GM18505 (cell line): Measurements from ENCODE around the gene FAM229B.
A peak's percentile ranks its signal among the peaks of the same experiment; 100 is the strongest.
"Not testable (repeated sequence)": the region's sequence is repeated elsewhere in the genome, so short reads cannot be mapped to it uniquely, and the experiment has no call there.

Source experiments
- ATAC-seq: cut with Tn5 transposase; IDR thresholded peaks from one replicate; pipeline ENCODE4 v1.9.1; 2021; ENCODE audit not compliant: unreplicated experiment
- POLR2A ChIP-seq: IDR thresholded peaks from 4 replicates; pipeline ENCODE4 v1.6.1; 2011; ENCODE audit warnings: borderline replicate concordance; ENCODE audit not compliant: insufficient read depth, insufficient read length; ENCODE audit errors: extremely low read depth

The FAM229B gene

DNA sequence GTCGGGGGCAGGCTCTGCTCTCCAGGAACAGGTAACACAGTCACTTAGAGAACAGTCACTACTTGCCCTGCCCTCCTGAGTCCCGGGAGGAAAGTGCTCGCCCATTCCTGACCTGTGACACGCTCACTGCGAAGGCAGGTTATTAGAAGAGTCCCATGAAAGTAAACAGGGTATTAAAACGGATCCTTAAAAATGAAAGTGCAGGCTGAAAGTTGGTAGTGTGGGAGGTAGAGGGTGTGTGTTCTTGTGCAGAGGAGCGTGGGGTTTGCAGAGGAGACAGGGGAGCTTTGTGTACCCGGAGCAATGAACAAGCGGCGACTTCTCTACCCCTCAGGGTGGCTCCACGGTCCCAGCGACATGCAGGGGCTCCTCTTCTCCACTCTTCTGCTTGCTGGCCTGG is 33.4 kb upstream of the FAM229B start, which contains the start of gene CCN6:
Gene CCN6, plus strand, starts transcription at position 104 of the 400 bp plus-strand sequence. Its CDS starts 254 bp downstream, at position 358.
- no peak for TF ChIP-seq POLR2A
- no peak for ATAC-seq

DNA sequence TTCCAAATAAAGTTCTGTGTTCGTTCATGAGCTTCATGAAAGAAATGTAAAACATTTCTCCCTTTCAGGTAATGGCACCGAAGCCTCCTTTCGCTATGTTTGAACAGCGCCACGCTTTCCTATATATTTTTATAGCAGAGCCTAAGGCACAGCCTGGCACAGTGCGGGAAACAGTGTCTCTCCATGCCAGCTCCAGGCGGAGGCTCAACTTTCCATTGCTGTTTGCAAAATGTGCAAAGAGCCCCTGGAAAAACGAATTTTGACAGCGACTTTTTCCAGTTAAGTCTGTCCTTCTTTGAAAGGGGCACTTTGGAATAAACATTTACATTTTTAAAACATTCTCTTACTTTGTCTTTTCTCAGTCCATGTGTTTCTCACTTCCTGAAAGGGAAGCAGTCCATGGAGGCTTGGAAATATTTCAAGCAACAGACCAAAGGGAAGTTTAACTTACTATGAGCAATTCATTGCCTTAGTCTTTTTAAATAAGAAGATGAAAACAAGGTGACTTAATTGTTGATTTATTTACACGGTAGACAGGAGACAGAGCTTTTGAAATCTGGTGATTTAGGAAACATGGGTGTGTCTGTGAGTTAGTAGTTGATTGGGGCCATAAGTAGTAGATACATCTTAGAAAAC is 32.7 kb upstream of the FAM229B start:
- no peak for ATAC-seq
- TF ChIP-seq POLR2A, result no peak

DNA sequence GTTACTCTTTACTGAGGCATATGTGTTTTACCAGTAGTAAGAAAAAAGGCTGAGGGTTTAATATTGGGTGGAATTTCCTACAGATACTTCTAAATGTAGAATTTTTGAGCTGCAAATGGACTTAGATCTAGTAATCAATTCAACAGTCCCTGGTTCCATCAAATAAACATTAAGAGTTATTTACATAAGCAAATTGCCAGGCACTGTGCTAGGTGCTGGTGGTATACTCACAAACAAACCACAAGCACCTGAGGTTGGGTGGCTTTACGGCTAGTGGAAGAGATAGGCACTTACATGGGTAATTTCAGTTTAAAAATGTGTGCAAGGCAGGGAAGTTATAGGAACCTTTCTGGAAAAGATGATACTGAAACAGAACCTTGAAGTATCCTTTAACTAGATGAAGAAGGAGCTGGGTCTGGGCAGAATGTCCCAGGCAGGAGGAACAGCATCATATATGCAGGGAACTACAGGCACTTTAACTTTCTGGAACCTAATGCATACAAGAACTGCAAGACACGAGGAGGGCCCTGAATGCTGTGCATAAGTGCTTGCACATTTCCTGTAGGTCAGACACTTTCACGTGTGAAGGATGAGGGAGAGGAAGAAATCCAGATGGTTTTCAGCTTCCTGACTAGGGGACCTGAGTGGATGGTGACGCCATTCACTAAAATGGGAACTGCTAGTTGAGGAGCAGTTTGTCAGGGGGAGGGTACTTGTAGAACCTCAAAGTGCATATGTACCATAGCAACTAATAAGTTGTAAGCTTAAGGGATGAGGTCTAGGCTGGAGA is 29.0 kb upstream of the FAM229B start:
- TF ChIP-seq POLR2A, result no peak
- no peak for ATAC-seq

DNA sequence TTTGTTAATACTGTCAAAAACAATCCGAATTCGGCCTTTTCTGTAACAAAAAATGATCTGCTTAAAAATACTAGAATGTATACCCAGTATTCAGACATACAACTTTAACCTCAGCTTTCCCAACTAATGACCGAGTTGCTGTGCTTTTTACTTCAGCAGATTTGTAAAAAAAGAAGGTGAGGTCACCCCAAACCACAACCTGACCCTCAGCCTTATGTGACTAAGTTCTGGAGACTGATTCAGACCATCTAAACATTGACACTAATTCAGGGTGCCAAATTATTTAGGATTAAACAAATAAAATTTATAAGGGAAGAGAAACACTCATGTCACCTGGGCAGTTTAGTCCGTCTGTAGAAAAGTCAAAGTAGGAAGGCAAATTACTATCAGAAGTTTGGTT is 25.8 kb upstream of the FAM229B start:
- no peak for TF ChIP-seq POLR2A
- ATAC-seq, result no peak

DNA sequence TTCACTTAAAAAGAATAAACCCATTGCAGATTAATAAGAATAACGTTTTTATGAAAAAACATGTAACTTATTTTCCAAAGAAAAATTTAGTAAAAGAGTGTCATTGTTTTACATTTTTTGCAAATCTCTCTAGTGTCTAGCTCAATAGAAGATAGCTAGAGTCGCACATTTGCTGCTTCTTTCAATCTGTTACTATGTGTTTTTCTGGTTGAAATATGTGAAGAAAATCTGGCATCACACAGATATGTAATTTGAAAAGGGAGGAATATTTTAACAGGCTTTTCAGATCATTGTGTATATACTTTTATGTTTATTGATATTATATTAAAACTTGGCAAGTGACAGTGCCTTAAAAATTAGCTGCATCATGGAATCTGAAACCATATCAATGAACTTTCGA is 24.4 kb upstream of the FAM229B start:
- no peak for TF ChIP-seq POLR2A
- no peak for ATAC-seq

DNA sequence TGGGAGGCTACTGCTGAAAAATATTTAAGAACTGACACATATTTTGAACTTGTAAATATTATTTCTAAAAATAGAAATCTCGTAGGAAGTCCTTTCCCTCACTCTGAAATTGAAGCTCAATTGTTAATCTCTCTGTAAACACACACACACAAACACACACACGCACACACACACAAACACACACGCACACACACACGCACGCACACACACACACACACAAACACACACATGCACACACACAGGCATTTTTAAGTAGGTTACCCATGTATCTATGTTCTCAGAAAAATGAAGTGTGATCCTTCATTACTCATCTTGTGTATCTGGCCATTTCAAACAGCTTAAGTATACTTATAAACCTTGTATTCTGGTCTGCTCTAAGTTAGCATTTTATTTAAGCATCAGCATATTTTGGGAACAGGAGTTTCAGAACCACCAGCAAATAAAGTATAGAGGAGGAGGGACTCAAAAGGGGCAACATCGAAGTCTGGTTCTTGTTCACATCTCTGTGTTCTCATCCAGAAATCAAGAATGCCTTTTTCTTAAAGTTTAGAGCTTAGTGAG is 21.9 kb upstream of the FAM229B start:
- no peak for TF ChIP-seq POLR2A
- no peak for ATAC-seq

DNA sequence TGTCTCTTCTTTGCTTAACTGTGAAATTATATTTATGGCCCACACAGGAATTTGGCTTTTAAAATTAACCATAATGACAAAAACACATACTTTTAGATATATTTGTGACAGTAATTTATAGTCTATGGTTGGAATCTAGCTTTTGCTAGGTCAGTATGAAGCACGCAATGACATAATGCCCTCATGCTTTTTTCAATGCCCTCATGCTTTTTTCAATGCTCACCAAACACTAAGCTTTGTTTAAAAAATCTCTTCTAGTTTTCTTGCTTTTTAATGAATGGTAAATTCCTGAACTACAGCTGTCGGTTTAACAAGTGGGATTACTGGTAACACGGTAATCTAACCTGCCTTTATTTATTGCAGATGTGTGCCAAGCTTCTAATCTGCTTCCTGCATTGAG is 20.8 kb upstream of the FAM229B start:
- no peak for ATAC-seq
- TF ChIP-seq POLR2A, result no peak

DNA sequence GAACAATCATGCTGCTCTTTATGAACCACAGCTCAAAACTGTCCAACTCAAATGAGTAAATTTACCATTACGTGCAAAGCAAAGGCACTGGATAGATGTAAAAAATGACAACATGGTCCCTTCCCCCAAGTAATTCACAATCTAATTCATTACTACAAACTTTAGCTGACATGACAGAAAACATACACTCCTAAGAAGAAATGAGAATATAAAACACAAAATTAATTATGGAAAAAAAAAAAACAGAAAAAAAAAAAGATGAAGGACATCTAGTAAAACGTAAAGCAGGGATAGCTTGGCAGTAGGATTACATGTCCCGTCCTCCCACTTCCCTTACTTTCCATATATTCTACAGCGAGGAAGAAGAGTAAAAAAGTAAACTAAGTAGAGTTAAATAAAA is 5.8 kb upstream of the FAM229B start:
- no peak for TF ChIP-seq POLR2A
- no peak for ATAC-seq

DNA sequence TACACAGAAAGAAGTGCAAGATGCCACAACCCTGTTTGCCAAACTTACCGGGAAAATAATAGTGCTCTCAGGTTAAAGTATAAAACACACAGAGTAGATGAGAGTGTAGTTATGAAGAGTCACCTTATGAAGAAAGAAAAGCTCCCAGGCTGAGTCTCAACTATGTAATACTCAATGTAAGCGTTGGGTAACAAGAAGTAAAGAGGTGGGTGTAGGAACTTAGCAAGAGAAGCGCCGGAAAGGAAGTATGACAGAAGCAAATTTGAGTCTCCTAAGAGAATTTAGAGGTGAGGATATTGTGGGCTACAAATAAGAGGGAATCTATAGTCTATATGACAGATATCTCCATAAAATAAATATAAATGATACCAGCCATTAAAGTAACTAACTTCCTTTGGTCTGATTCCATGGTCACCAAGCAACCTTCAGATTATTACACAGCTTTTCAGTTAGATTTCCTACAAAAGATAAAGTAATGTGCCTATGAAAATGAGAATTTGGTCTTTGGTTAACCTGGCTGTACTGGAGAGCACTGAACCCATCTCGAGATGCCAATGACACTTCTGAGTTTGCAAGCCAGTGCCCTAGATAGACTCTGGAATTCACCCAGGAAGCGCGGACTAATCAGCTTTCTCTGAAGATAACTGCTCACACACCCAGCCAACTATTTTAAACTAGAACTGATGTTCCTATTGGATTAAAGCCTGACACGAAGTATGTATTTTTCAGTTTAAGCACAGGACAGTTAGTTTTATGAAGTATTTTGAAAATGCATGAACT is 1.9 kb upstream of the FAM229B start:
- TF ChIP-seq POLR2A, result no peak
- no peak for ATAC-seq

DNA sequence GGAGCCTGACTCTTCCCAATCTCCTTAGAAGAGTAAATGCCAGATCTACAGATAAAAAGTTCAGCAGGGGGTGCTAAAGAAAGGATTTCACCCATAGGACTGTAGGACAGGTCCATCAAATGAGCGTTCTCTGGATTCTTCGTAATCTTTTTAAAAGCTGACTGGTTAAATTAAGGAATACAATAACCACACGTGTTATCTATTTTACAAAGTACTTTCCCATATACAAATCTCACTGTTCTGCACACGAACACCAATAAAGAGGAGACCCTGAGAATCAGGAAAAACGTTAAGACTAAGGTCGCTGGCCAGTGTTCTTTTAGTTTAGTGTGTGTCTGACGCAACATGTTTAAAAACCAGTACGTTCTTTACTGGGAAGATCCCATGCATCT is 651 bp upstream of the FAM229B start:
- peak; percentile 23 for ATAC-seq
- TF ChIP-seq POLR2A, result no peak

DNA sequence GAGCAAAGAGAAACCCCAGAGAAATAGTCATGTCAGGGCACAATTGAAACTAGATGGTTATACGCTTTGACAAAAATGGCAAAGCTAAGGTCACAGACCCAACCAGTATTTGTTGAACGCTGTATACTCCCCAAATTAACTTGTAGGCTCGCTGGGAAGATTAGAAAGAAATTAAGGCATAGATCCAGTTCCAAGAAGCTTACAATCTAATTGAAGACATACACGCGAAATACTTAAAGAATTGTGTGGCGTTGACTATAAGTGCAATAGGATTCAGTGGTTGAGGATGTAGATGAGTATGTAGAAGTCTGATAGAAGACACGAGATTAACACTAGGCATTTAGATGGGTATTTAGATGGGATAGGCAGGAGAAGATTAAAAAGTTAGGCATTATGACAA is 525 bp downstream of the FAM229B start:
- TF ChIP-seq POLR2A, result no peak
- peak; percentile 1 for ATAC-seq

DNA sequence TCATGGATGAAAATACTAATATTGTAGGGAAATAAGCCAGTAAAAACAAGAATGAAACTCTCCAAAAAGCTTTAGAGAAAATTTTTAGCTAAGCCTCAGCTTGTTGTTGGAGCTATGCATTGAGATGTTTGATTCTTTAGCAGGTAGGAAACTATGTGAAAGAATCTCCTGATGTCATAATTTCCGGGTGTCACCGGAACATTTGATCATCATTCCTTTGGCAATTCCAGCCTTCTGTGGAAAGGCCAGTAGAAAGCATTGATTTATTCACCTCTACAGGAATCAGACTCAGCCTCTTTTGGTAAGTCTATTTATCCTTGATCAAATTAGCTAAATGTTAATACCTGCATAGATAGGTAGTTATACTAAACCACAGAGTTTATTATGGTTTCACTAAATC is 9.5 kb downstream of the FAM229B start:
- no peak for TF ChIP-seq POLR2A
- no peak for ATAC-seq

DNA sequence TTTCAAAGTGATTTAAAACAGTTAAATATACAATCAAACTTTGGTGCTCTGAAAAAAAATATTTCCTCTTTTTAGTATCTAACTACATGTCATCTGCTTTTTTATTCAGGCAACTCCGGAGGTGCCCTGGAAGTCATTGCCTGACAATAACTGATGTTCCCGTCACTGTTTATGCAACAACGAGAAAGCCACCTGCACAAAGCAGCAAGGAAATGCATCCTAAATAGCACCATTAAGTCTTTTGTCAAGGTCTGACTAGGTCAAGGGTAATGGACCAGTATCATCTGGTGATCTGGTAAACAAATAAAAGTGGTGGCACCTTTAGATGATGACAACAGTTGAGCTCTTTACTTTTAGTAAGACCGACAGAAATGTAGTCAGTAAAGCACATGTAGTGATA is 13.2 kb downstream of the FAM229B start:
- no peak for TF ChIP-seq POLR2A
- no peak for ATAC-seq

DNA sequence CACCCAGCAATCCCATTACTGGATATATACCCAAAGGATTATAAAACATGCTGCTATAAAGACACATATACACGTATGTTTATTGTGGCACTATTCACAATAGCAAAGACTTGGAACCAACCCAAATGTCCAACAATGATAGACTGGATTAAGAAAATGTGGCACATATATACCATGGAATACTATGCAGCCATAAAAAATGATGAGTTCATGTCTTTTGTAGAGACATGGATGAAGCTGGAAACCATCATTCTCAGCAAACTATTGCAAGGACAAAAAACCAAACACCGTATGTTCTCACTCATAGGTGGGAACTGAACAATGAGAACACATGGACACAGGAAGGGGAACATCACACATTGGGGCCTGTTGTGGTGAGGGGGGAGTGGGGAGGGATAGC is 18.6 kb downstream of the FAM229B start:
- not testable (repeated sequence) for ATAC-seq
